Kidney (tissue), 14 donors: ENCODE measurements around the gene SLX4IP. TPM values are rescaled to one million over a fixed set of nuclear protein-coding genes. Genes with fewer than 3 reads are reported as not detected.

Experiments
- DNase-seq, 5 donors: peaks; one replicate each; pipeline ENCODE4 v3.0.0-alpha.2; 2013 to 2020
- FAIRE-seq: peaks from 2 replicates; lab custom pipeline; 2012; peaks lifted over from hg19 to GRCh38; lab: Jason Lieb, UNC
- H3K27ac ChIP-seq, 2 donors: one replicate each; pipeline ENCODE4 v1.7.0; 2013; ENCODE audit warnings: low read depth in 2 of 2, low read length in 2 of 2, inconsistent platforms in 1 of 2
- H3K27me3 ChIP-seq: one replicate; pipeline ENCODE4 v1.7.1; 2013; ENCODE audit warnings: low read length, inconsistent platforms; ENCODE audit not compliant: control insufficient read depth, insufficient read depth
- H3K36me3 ChIP-seq, 3 donors: one replicate each; pipeline versions ENCODE4 v1.7.0 to v1.7.1; 2013; ENCODE audit warnings: low read length in 3 of 3, control low read depth in 1 of 3, inconsistent platforms in 1 of 3; ENCODE audit not compliant: insufficient read depth in 3 of 3, control insufficient read depth in 2 of 3
- H3K4me1 ChIP-seq, 3 donors: one replicate each; pipeline versions ENCODE4 v1.7.0 to v1.7.1; 2013; ENCODE audit warnings: low read length in 3 of 3, inconsistent platforms in 1 of 3, low read depth in 1 of 3; ENCODE audit not compliant: control insufficient read depth in 2 of 3, insufficient read depth in 2 of 3
- H3K4me3 ChIP-seq, 3 donors: one replicate each; pipeline versions ENCODE4 v1.7.0 to v1.8.1; 2013; ENCODE audit warnings: low read length in 3 of 3, control low read depth in 1 of 3, inconsistent platforms in 1 of 3
- H3K9ac ChIP-seq, 3 donors: one replicate each; pipeline versions ENCODE4 v1.7.0 to v1.7.1; 2013; ENCODE audit warnings: low read length in 3 of 3, control low read depth in 1 of 3, inconsistent platforms in 1 of 3
- H3K9me3 ChIP-seq, 3 donors: one replicate each; pipeline versions ENCODE4 v1.7.0 to v1.7.1; 2013; ENCODE audit warnings: low read length in 3 of 3, control low read depth in 1 of 3, inconsistent platforms in 1 of 3; ENCODE audit not compliant: control insufficient read depth in 2 of 3, insufficient read depth in 1 of 3
- CTCF ChIP-seq: IDR thresholded peaks from 3 replicates; pipeline ENCODE4 v1.5.1; 2012; ENCODE audit warnings: mild to moderate bottlenecking, moderate library complexity, borderline replicate concordance; ENCODE audit not compliant: insufficient read depth; ENCODE audit errors: extremely low read depth
- intact Hi-C: fragments of 100-400 bp; cut with DNase I; formaldehyde crosslinking; loops from one replicate; pipeline ENCODE4 v1.11.1; 2022
- polyA plus RNA-seq: library from polyadenylated mRNA; stranded (reverse); fragments of 350-450 nt; fragmentation: Illumina TruSeq; extraction: RNeasy Lipid Tissue Mini Kit (QIAGEN cat#74804); gene quantifications from one replicate; pipeline ENCODE4 v1.2.3, GENCODE V29; 2014; ENCODE audit warnings: low read depth, low replicate concordance; ENCODE audit not compliant: insufficient read depth
- total RNA-seq: library from RNA; stranded (reverse); fragmentation: NEBNext Ultra II Directional; extraction: Animal tissue kit (Norgen Biotek cat#: 25700); gene quantifications from one replicate; pipeline ENCODE4 v1.2.1, GENCODE V29; 2021
- donor health status: control.
- donor health status: control.
- donor health status: control.
- donor health status: control.
- donor health status: control.
- donor health status: DM: yes; HTN: yes; CAD: no.
- donor health status: Normal renal cell carcinoma (clear cell type).

The SLX4IP gene
- total and polyA plus RNA-seq, 2 donors from 2014 or later, result 2.6 to 7.6 TPM

GRCh38 chr20:10605547-10606195, 170.6 kb downstream of the SLX4IP start:
- intact Hi-C loops, result no loop called here
- Histone ChIP-seq H3K27me3 (no peaks in the 10 kb centered on the region), H3K4me1 (no peaks in the 10 kb centered on the region), H3K27ac (peak overlapping the region in 1 of 2 donors; percentile 26), H3K36me3 (peaks cover 0 to 4% (median 0%) of the 10 kb centered on the region in 3 donors), H3K9ac (no peak overlapping the region), H3K9me3 (no peaks in the 10 kb centered on the region), H3K4me3 (no peak overlapping the region)
- DNase-seq (no peak), FAIRE-seq (no peak)
- TF ChIP-seq CTCF, result no peak

- H3K36me3 ChIP-seq, result peaks cover 0 to 3% (median 0%) of the 10 kb centered on the region in 3 donors
- no peak overlapping the region for H3K9ac ChIP-seq
- intact Hi-C loops, result no loop called here
- FAIRE-seq (no peak), DNase-seq (peak in 1 of 5 donors; percentile 58)
- H3K9me3 ChIP-seq, result no peaks in the 10 kb centered on the region
- H3K4me3 ChIP-seq, result no peak overlapping the region
- no peaks in the 10 kb centered on the region for H3K27me3 ChIP-seq
- no peak for TF ChIP-seq CTCF
- H3K4me1 ChIP-seq, result no peaks in the 10 kb centered on the region
- H3K27ac ChIP-seq, result peak overlapping the region; percentile 48 to 87
These were observed 174.2 kb downstream of the SLX4IP start for GRCh38 chr20:10609276-10609675.

- peak overlapping the region; percentile 48 to 87 for H3K27ac ChIP-seq
- peaks cover 0 to 2% (median 0%) of the 10 kb centered on the region in 3 donors for H3K36me3 ChIP-seq
- H3K9me3 ChIP-seq, result no peaks in the 10 kb centered on the region
- intact Hi-C loops, result no loop called here
- TF ChIP-seq CTCF, result no peak
- DNase-seq, result no peak
- FAIRE-seq, result no peak
- H3K9ac ChIP-seq, result no peak overlapping the region
- H3K27me3 ChIP-seq, result no peaks in the 10 kb centered on the region
- H3K4me1 ChIP-seq, result no peaks in the 10 kb centered on the region
- H3K4me3 ChIP-seq, result no peak overlapping the region
These were observed 174.7 kb downstream of the SLX4IP start for GRCh38 chr20:10609770-10610169.
